ELF-1 (cell line): ENCODE measurements around the gene PCGF5.
A peak's percentile ranks its signal among the peaks of the same experiment; 100 is the strongest.
"Not testable (repeated sequence)": the region's sequence is repeated elsewhere in the genome, so short reads cannot be mapped to it uniquely, and the experiment has no call there.

Source experiments
- DNase-seq: peaks from one replicate; pipeline ENCODE4 v3.0.0-alpha.2; 2016; ENCODE audit warnings: low read depth, low spot score

PCGF5 gene

GRCh38 chr10:91220194-91220953, at the start of gene PCGF5:
TSS of gene PCGF5 (plus strand) at chr10:91220663. CDS start at chr10:91222872, 2,209 bp downstream.
- DNase-seq, result peak; percentile 84

GRCh38 chr10:91171485-91171884, 49.0 kb upstream of the PCGF5 start:
- no peak for DNase-seq

- no peak for DNase-seq
Observed at GRCh38 chr10:91172348-91172747, 48.1 kb upstream of the PCGF5 start.

GRCh38 chr10:91185239-91185875, 35.1 kb upstream of the PCGF5 start:
- DNase-seq, result peak; percentile 12

GRCh38 chr10:91187156-91187555, 33.3 kb upstream of the PCGF5 start:
- DNase-seq, result no peak

- not testable (repeated sequence) for DNase-seq
Observed at GRCh38 chr10:91188010-91188409, 32.5 kb upstream of the PCGF5 start.

- DNase-seq, result no peak
Observed at GRCh38 chr10:91188889-91189288, 31.6 kb upstream of the PCGF5 start.

- no peak for DNase-seq
Observed at GRCh38 chr10:91190388-91190870, 30.0 kb upstream of the PCGF5 start.

- no peak for DNase-seq
Observed at GRCh38 chr10:91190876-91191583, 29.4 kb upstream of the PCGF5 start.

- DNase-seq, result no peak
Observed at GRCh38 chr10:91191584-91191919, 28.9 kb upstream of the PCGF5 start.

GRCh38 chr10:91194497-91195179, 25.8 kb upstream of the PCGF5 start:
- no peak for DNase-seq

- DNase-seq, result no peak
Observed at GRCh38 chr10:91196268-91197048, 24.0 kb upstream of the PCGF5 start.

GRCh38 chr10:91197127-91197526, 23.3 kb upstream of the PCGF5 start:
- no peak for DNase-seq

GRCh38 chr10:91198781-91199180, 21.7 kb upstream of the PCGF5 start:
- no peak for DNase-seq

GRCh38 chr10:91200314-91201212, 19.9 kb upstream of the PCGF5 start:
- DNase-seq, result no peak

- DNase-seq, result no peak
Observed at GRCh38 chr10:91201213-91201996, 19.1 kb upstream of the PCGF5 start.

GRCh38 chr10:91206427-91206826, 14.0 kb upstream of the PCGF5 start:
- DNase-seq, result no peak

- DNase-seq, result no peak
Observed at GRCh38 chr10:91206837-91207474, 13.5 kb upstream of the PCGF5 start.

GRCh38 chr10:91208642-91209041, 11.8 kb upstream of the PCGF5 start:
- no peak for DNase-seq
